Mucosa of descending colon (tissue), 3 donors: Measurements from ENCODE around the gene SLAIN2. TPM values are rescaled to one million over a fixed set of nuclear protein-coding genes. Genes with fewer than 3 reads are reported as not detected.

Experiments
- ATAC-seq: fragments of 200-7000 bp; cut with Tn5 transposase; one replicate; pipeline ENCODE4 v1.9.1; 2020; ENCODE audit warnings: mild to moderate bottlenecking, moderate library complexity
- DNase-seq, 3 donors: peaks; one replicate each; pipeline ENCODE4 v3.0.0-alpha.2; 2020
- H3K36me3 ChIP-seq: fragments of 200-600 bp; one replicate; pipeline ENCODE4 v1.8.0; 2021; ENCODE audit warnings: low read depth, mild to moderate bottlenecking
- H3K4me1 ChIP-seq: fragments of 200-600 bp; one replicate; pipeline ENCODE4 v1.8.0; 2021; ENCODE audit warnings: low read depth, mild to moderate bottlenecking
- H3K4me3 ChIP-seq: fragments of 200-600 bp; one replicate; pipeline ENCODE4 v1.8.0; 2021; ENCODE audit warnings: mild to moderate bottlenecking
- H3K9me3 ChIP-seq: fragments of 200-600 bp; one replicate; pipeline ENCODE4 v1.8.0; 2021; ENCODE audit warnings: mild to moderate bottlenecking
- intact Hi-C, 2 donors: fragments of 100-400 bp; cut with DNase I in 1 of 2; cut with micrococcal nuclease in 1 of 2; formaldehyde crosslinking; loops; one replicate each; pipeline versions ENCODE4 v1.11.0 to v1.11.1; 2022; cut with DNase I, micrococcal nuclease
- total RNA-seq, 3 donors: library from RNA; stranded (reverse); fragmentation: NEBNext Ultra II Directional in 2 of 3; extraction: Animal tissue kit (Norgen Biotek cat#: 25700) in 2 of 3; gene quantifications; one replicate each; pipeline versions ENCODE4 v1.2.1 to v1.2.4, GENCODE V29; 2021 to 2023
- TF ChIP-seq, protein P1 (sequence below): fragments of 200-600 bp; IDR thresholded peaks from one replicate; pipeline ENCODE4 v1.8.0; 2022; ENCODE audit warnings: antibody characterized with exemption, mild to moderate bottlenecking
- donor health status: DM: no; HTN: no; CAD: no; lungs with moderate emphysema.
- donor health status: DM: no; HTN: no; CAD: no.
- donor health status: DM: no; HTN: yes; CAD: no.

SLAIN2 gene
- total RNA-seq, 3 donors from 2014 or later, result 73.5 to 153 (median 90.6) TPM

DNA sequence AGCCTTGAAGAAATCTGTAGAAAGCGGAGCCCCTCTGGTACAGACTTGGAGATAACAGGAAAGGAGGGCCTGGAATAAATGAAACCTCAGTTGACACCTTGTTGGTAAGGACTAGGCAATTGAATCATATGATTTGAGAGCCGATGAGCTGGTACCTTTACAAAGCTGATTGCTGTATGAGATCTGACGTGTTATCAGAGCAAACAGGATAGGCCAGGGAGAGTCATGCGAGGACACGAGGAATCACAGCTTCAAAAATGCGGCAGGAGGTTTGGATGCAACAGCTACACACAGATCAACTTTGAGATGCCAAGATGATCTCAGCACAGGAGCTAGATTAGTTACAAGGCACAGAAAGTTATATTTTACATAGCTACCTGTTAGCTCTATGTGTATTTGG is 134.4 kb downstream of the SLAIN2 start:
- DNase-seq, result no peak
- ATAC-seq, result no peak
- no peaks in the 10 kb centered on the region for H3K9me3 ChIP-seq
- intact Hi-C loops, result no loop called here
- TF ChIP-seq, protein P1, sequence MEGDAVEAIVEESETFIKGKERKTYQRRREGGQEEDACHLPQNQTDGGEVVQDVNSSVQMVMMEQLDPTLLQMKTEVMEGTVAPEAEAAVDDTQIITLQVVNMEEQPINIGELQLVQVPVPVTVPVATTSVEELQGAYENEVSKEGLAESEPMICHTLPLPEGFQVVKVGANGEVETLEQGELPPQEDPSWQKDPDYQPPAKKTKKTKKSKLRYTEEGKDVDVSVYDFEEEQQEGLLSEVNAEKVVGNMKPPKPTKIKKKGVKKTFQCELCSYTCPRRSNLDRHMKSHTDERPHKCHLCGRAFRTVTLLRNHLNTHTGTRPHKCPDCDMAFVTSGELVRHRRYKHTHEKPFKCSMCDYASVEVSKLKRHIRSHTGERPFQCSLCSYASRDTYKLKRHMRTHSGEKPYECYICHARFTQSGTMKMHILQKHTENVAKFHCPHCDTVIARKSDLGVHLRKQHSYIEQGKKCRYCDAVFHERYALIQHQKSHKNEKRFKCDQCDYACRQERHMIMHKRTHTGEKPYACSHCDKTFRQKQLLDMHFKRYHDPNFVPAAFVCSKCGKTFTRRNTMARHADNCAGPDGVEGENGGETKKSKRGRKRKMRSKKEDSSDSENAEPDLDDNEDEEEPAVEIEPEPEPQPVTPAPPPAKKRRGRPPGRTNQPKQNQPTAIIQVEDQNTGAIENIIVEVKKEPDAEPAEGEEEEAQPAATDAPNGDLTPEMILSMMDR, result no peak
- H3K4me3 ChIP-seq, result no peak overlapping the region
- no peaks in the 10 kb centered on the region for H3K36me3 ChIP-seq
- H3K4me1 ChIP-seq, result no peaks in the 10 kb centered on the region

Other genes with a start within 250 kb of the SLAIN2 start
- 1 to 10 TPM; 1.8 to 3.1 (median 2.4) TPM for gene TXK, start 207.3 kb upstream of the SLAIN2 start, total RNA-seq
- 1 to 10 TPM; 3.4 to 4.0 (median 3.8) TPM for gene TEC, start 71.7 kb upstream of the SLAIN2 start, total RNA-seq
- gene SLC10A4, start 141.8 kb downstream of the SLAIN2 start, total RNA-seq, result 1 to 10 TPM in 1 of 3 donors, under 1 TPM in 1, not detected in 1; 0.26 to 2.1 TPM
- not detected for gene ZAR1, start 148.7 kb downstream of the SLAIN2 start, total RNA-seq